Thyroid gland (tissue), 4 donors: ENCODE data around the gene BLNK. TPM values are rescaled to one million over a fixed set of nuclear protein-coding genes. Genes with fewer than 3 reads are reported as not detected.

Experiments
- DNase-seq, 2 donors: peaks; one replicate each; pipeline ENCODE4 v3.0.0-alpha.2; 2019
- H3K27ac ChIP-seq, 3 donors: fragments of 200-600 bp; sonication (generic); 1 replicate in 2 of 3; 2 replicates in 1 of 3; pipeline ENCODE4 v1.5.1; 2016 to 2019; ENCODE audit warnings: mild to moderate bottlenecking in 1 of 3, moderate library complexity in 1 of 3
- H3K27me3 ChIP-seq: fragments of 200-600 bp; sonication (generic); one replicate; pipeline ENCODE4 v1.5.1; 2019
- H3K36me3 ChIP-seq, 2 donors: fragments of 200-600 bp; sonication (generic); one replicate each; pipeline ENCODE4 v1.5.1; 2016 to 2019
- H3K4me1 ChIP-seq, 2 donors: fragments of 200-600 bp; sonication (generic); one replicate each; pipeline ENCODE4 v1.5.1; 2017 to 2019
- H3K4me3 ChIP-seq, 3 donors: fragments of 200-600 bp; sonication (generic); replicated peaks in 1 of 3; 1 replicate in 2 of 3; 2 replicates in 1 of 3; pipeline ENCODE4 v1.5.1; 2016; ENCODE audit warnings: mild to moderate bottlenecking in 1 of 3
- H3K9me3 ChIP-seq: fragments of 200-600 bp; sonication (generic); one replicate; pipeline ENCODE4 v1.5.1; 2017
- POLR2A ChIP-seq, 2 donors: fragments of 450-650 bp; IDR thresholded peaks; one replicate each; pipeline ENCODE4 v1.6.1; 2017; ENCODE audit warnings: antibody characterized with exemption in 2 of 2, mild to moderate bottlenecking in 2 of 2, moderate library complexity in 1 of 2
- WGBS, 2 donors: methylation state at CpG; one replicate each; pipeline ENCODE4 v1.1.5; 2017; 5-methylcytosine and 5-hydroxymethylcytosine counted together
- intact Hi-C: fragments of 100-400 bp; cut with DNase I; formaldehyde crosslinking; loops from one replicate; pipeline ENCODE4 v1.15.1; 2023
- total RNA-seq, 4 donors: library from RNA; depleted of rRNA; stranded (reverse); fragments of >200 nt; gene quantifications; one replicate each; pipeline ENCODE4 v1.2.3, GENCODE V29; 2016
- TF ChIP-seq, protein P1 (sequence below), 6 experiments: fragments of 200-600 bp in 3 of 6; fragments of 450-650 bp in 3 of 6; sonication (generic) in 3 of 6; IDR thresholded peaks; one replicate each; pipeline ENCODE4 v1.5.1; 2016 to 2019; ENCODE audit warnings: antibody characterized with exemption in 6 of 6, mild to moderate bottlenecking in 2 of 6, inconsistent platforms in 1 of 6, moderate library complexity in 1 of 6

BLNK gene
- total RNA-seq, 4 donors from 2014 or later = 5.8 to 36.9 (median 25.7) TPM

DNA sequence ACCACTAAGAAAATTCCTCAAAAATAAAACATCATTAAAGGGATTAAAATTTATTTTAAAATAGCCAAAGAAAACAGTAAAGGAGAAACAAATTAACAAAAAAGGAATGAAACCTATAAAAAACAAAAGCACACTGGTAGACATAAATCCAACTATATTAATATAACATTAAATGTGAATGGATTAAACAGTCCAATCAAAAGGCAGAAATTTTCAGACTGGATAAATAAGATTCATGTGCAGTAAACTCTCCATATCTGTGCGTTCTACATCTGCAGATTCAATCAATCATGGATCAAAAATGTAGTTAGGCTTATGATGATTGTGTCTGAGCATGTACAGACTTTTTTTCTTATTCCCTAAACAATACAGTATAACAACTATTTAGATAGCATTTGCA, 98.7 kb downstream of the BLNK start:
- no peak overlapping the region for H3K4me3 ChIP-seq
- TF ChIP-seq, protein P1, sequence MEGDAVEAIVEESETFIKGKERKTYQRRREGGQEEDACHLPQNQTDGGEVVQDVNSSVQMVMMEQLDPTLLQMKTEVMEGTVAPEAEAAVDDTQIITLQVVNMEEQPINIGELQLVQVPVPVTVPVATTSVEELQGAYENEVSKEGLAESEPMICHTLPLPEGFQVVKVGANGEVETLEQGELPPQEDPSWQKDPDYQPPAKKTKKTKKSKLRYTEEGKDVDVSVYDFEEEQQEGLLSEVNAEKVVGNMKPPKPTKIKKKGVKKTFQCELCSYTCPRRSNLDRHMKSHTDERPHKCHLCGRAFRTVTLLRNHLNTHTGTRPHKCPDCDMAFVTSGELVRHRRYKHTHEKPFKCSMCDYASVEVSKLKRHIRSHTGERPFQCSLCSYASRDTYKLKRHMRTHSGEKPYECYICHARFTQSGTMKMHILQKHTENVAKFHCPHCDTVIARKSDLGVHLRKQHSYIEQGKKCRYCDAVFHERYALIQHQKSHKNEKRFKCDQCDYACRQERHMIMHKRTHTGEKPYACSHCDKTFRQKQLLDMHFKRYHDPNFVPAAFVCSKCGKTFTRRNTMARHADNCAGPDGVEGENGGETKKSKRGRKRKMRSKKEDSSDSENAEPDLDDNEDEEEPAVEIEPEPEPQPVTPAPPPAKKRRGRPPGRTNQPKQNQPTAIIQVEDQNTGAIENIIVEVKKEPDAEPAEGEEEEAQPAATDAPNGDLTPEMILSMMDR (IDR thresholded peaks at IDR 0.05) = no peak
- TF ChIP-seq POLR2A (IDR thresholded peaks at IDR 0.05) = no peak
- no peaks in the 10 kb centered on the region for H3K4me1 ChIP-seq
- no peak for DNase-seq
- H3K36me3 ChIP-seq = no peaks in the 10 kb centered on the region
- intact Hi-C loops = no loop called here
- no peaks in the 10 kb centered on the region for H3K9me3 ChIP-seq
- H3K27me3 ChIP-seq = no peaks in the 10 kb centered on the region
- H3K27ac ChIP-seq = no peak overlapping the region
- WGBS, 2 donors = 97 to 98% methylated on average over 1 of the region's 1 CpG

DNA sequence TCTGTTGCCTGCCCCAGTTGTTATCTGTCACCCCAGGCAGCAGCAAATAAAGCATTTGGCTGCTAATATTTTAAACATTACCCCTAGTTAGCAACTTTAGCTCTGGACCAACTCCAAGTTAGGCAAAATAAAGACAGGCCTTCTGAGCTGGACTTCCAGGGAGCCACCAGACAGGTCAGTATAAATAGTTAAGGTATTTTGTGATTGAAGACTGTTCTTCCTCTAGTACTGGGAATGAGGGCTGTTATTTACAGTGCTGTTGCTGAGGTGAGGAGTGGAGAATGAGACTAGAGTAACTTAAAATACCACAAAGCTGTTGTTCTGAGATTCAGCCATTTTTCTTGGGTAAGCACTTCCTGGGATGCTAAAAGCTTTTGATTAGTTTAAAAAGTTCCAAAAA, 101.1 kb downstream of the BLNK start:
- Histone ChIP-seq H3K4me3 (no peak overlapping the region), H3K4me1 (no peaks in the 10 kb centered on the region), H3K27ac (no peak overlapping the region), H3K36me3 (no peaks in the 10 kb centered on the region), H3K27me3 (no peaks in the 10 kb centered on the region), H3K9me3 (no peaks in the 10 kb centered on the region)
- TF ChIP-seq, protein P1 (IDR thresholded peaks at IDR 0.05) = no peak
- TF ChIP-seq POLR2A (IDR thresholded peaks at IDR 0.05) = no peak
- no peak for DNase-seq
- intact Hi-C loops = no loop called here

DNA sequence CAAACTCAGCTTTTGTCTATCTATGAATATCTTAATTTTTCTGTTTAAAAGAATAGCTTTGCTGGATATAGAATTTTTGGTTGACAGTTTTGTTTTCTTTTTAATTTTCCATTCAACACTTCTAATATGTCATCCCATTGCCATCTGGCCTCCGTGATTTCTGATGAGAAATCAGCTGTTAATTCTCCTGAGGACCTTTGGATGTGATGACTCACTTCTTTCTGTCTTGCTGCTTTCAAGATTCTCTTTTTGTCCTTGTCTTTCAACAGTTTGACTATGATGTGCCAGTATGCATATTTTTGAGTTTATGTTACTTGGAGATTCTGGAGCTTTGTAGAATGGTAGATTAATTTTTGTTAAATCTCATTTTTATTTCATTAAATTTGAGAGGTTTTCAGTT, 102.8 kb downstream of the BLNK start:
- no peak for DNase-seq
- Histone ChIP-seq H3K27ac (no peak overlapping the region), H3K4me3 (no peak overlapping the region), H3K27me3 (no peaks in the 10 kb centered on the region), H3K4me1 (no peaks in the 10 kb centered on the region), H3K9me3 (no peaks in the 10 kb centered on the region), H3K36me3 (no peaks in the 10 kb centered on the region)
- TF ChIP-seq, protein P1 (IDR thresholded peaks at IDR 0.05) = no peak
- no peak for TF ChIP-seq POLR2A (IDR thresholded peaks at IDR 0.05)
- 78 to 91% methylated on average over 1 of the region's 1 CpG for WGBS, 2 donors
- intact Hi-C loops = no loop called here

DNA sequence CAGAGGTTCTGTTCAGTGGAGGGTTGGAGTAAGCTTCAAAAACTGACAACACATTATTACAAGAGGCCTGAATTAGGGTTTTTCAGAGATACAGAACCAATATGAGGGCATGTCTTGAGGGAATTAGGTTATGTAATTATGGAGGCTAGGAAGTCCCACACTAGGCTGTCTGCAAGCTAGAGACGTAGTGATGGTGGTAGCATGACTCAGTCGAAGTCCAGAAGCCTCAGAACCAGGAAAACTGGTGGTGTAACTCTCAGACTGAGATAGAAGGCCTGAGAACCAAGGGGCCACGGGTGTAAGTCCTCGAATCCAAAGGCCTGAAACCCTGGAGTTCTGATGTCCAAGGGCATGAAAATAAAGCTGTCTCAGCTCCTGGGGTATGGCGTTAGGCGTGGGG, 105.6 kb downstream of the BLNK start:
- WGBS, 2 donors = 95 to 97% methylated on average over 6 of the region's 6 CpGs
- intact Hi-C loops = no loop called here

DNA sequence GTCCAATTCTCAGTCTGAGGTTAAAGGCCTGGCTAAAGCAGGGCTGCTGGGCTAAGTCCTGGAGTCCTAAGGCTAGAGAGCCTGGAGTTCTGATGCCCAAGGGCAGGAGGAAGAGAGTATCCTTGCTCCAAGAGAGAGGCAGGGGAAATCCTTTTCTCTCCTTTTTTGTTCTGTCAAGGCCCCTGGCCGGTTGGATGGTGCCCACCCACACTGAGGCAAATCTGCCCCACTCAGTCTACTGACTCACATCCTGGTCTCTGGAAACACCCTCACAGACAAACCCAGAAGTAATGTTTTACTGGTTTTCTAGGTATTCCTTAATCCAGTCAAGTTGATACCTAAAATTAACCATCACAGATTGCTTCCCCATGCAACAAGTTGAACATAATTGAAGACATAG, 118.3 kb downstream of the BLNK start:
- Histone ChIP-seq H3K4me1 (no peaks in the 10 kb centered on the region), H3K4me3 (no peak overlapping the region), H3K9me3 (no peaks in the 10 kb centered on the region), H3K36me3 (peaks cover 31 to 39% of the 10 kb centered on the region in 2 donors), H3K27ac (no peak overlapping the region), H3K27me3 (no peaks in the 10 kb centered on the region)
- TF ChIP-seq, protein P1 (IDR thresholded peaks at IDR 0.05) = no peak
- no peak for TF ChIP-seq POLR2A (IDR thresholded peaks at IDR 0.05)
- DNase-seq = no peak
- WGBS, 2 donors = 75 to 96% methylated on average over 1 of the region's 1 CpG
- intact Hi-C loops = no loop called here

More for the DNA sequence above, 105.6 kb downstream of the BLNK start:
- Histone ChIP-seq H3K27me3 (no peaks in the 10 kb centered on the region), H3K27ac (no peak overlapping the region), H3K4me3 (no peak overlapping the region), H3K9me3 (no peaks in the 10 kb centered on the region), H3K4me1 (no peaks in the 10 kb centered on the region), H3K36me3 (no peaks in the 10 kb centered on the region)
- TF ChIP-seq POLR2A (IDR thresholded peaks at IDR 0.05) = no peak
- TF ChIP-seq, protein P1 (IDR thresholded peaks at IDR 0.05) = no peak
- no peak for DNase-seq
